HCT116 (cell line): ENCODE data around the gene CEACAM19. TPM values are rescaled to one million over a fixed set of nuclear protein-coding genes. Genes with fewer than 3 reads are reported as not detected.

Experiments
- ATAC-seq: fragments of 200-7000 bp; cut with Tn5 transposase; 2 replicates; pipeline ENCODE4 v1.9.1; 2020; ENCODE audit warnings: mild to moderate bottlenecking, moderate library complexity
- BruUV-seq: library from RNA; stranded (reverse); fragments of 400-500 nt; replicated peaks from 2 replicates; lab custom pipeline; 2021; lab: Mats Ljungman, UMichigan
- CTCF ChIA-PET: fragments of 300-600 bp; sonication (Branson Sonifier 250); formaldehyde crosslinking; loops from one replicate; lab custom pipeline; 2021; ENCODE audit warnings: antibody characterized with exemption; lab: Charles Lee
- POLR2A ChIA-PET: fragments of 300-600, 350-600 bp; sonication (Branson Sonifier 250); formaldehyde crosslinking; loops from one replicate; lab custom pipeline; 2021; ENCODE audit warnings: antibody characterized with exemption; lab: Charles Lee
- RAD21 ChIA-PET, 2 experiments: fragments of 300-600 bp; sonication (Branson Sonifier 250); formaldehyde crosslinking; loops; one replicate each; lab custom pipeline; 2023; ENCODE audit warnings: low total read pairs in 2 of 2; ENCODE audit not compliant: uncharacterized antibody in 2 of 2, unreplicated experiment in 2 of 2, low non-redundant PET in 1 of 2; lab: Charles Lee
- DNase-seq: peaks from one replicate; pipeline ENCODE4 v3.0.0-alpha.2; 2010; ENCODE audit warnings: low read depth, low spot score
- H2AFZ ChIP-seq: fragments of 200-600 bp; shearing (Covaris generic), sonication (generic); 2 replicates; pipeline ENCODE4 v1.6.1; 2017; ENCODE audit warnings: low read depth, mixed run types, mixed read lengths, antibody characterized with exemption, low read length; ENCODE audit not compliant: poor library complexity, severe bottlenecking
- H3K27ac ChIP-seq: 2 replicates; pipeline ENCODE4 v1.5.1; 2012; ENCODE audit warnings: low read depth, low read length
- H3K27me3 ChIP-seq: fragments of 200-600 bp; sonication (generic); 2 replicates; pipeline ENCODE4 v1.6.1; 2016; ENCODE audit warnings: mixed run types, low read length, mixed read lengths; ENCODE audit not compliant: insufficient read depth
- H3K36me3 ChIP-seq, 2 experiments: fragments of 200-500 bp in 1 of 2; fragments of 200-600 bp in 1 of 2; sonication (Bioruptor generic) in 1 of 2; sonication (generic) in 1 of 2; 2 replicates each; pipeline versions ENCODE4 v1.5.1 to v1.6.1; 2014 to 2016; ENCODE audit warnings: low read length in 2 of 2, inconsistent platforms in 1 of 2, mixed read lengths in 1 of 2, mixed run types in 1 of 2; ENCODE audit not compliant: insufficient read depth in 2 of 2, control insufficient read depth in 1 of 2
- H3K4me1 ChIP-seq, 2 experiments: fragments of 200-600 bp in 1 of 2; sonication (generic) in 1 of 2; 2 replicates each; pipeline versions ENCODE4 v1.5.1 to v1.6.1; 2012 to 2017; ENCODE audit warnings: low read length in 2 of 2, inconsistent platforms in 1 of 2, mild to moderate bottlenecking in 1 of 2, mixed read lengths in 1 of 2, mixed run types in 1 of 2, moderate library complexity in 1 of 2; ENCODE audit not compliant: insufficient read depth in 2 of 2, control insufficient read depth in 1 of 2
- H3K4me2 ChIP-seq: fragments of 200-600 bp; sonication (generic); 2 replicates; pipeline ENCODE4 v1.6.1; 2017; ENCODE audit warnings: mixed run types, low read length, mixed read lengths
- H3K4me3 ChIP-seq, 2 experiments: fragments of 200-600 bp in 1 of 2; sonication (generic) in 1 of 2; replicated peaks in 1 of 2; 2 replicates each; pipeline ENCODE4 v1.5.1; 2011 to 2016; ENCODE audit warnings: low read length in 2 of 2, control low read depth in 1 of 2, low read depth in 1 of 2, mild to moderate bottlenecking in 1 of 2, mixed read lengths in 1 of 2, mixed run types in 1 of 2
- H3K79me2 ChIP-seq: fragments of 200-600 bp; sonication (generic); 2 replicates; pipeline ENCODE4 v1.6.1; 2017; ENCODE audit warnings: mild to moderate bottlenecking, mixed run types, low read length, moderate library complexity, mixed read lengths; ENCODE audit not compliant: insufficient read depth
- H3K9ac ChIP-seq: fragments of 200-600 bp; sonication (generic); 2 replicates; pipeline ENCODE4 v1.6.1; 2016; ENCODE audit warnings: low read length, mixed read lengths
- H3K9me2 ChIP-seq: fragments of 200-600 bp; sonication (generic), shearing (Covaris generic); 2 replicates; pipeline ENCODE4 v1.6.1; 2017; ENCODE audit warnings: mixed run types, mild to moderate bottlenecking, moderate library complexity; ENCODE audit not compliant: insufficient read depth
- H3K9me3 ChIP-seq, 2 experiments: fragments of 200-500 bp in 1 of 2; fragments of 200-600 bp in 1 of 2; sonication (Bioruptor generic) in 1 of 2; sonication (generic) in 1 of 2; 2 replicates each; pipeline ENCODE4 v1.6.1; 2014 to 2017; ENCODE audit warnings: low read length in 2 of 2, mixed read lengths in 2 of 2, inconsistent platforms in 1 of 2, low read depth in 1 of 2, mild to moderate bottlenecking in 1 of 2, mixed run types in 1 of 2, moderate library complexity in 1 of 2; ENCODE audit not compliant: control insufficient read depth in 1 of 2, insufficient read depth in 1 of 2
- H4K20me1 ChIP-seq: fragments of 200-600 bp; sonication (generic), shearing (Covaris generic); 2 replicates; pipeline ENCODE4 v1.6.1; 2017; ENCODE audit warnings: mixed run types, mild to moderate bottlenecking, moderate library complexity; ENCODE audit not compliant: insufficient read depth
- EGR1 ChIP-seq: IDR thresholded peaks from 2 replicates; pipeline ENCODE4 v1.6.1; 2012; ENCODE audit warnings: low read depth
- JUND ChIP-seq: IDR thresholded peaks from 2 replicates; pipeline ENCODE4 v1.6.1; 2012
- POLR2A ChIP-seq: IDR thresholded peaks from 2 replicates; pipeline ENCODE4 v1.7.0; 2011; ENCODE audit warnings: borderline replicate concordance; ENCODE audit not compliant: insufficient read depth, insufficient read length; ENCODE audit errors: extremely low read depth
- RAD21 ChIP-seq: IDR thresholded peaks from 2 replicates; pipeline ENCODE4 v1.6.1; 2012; ENCODE audit warnings: low read depth, mild to moderate bottlenecking
- SP1 ChIP-seq: IDR thresholded peaks from 2 replicates; pipeline ENCODE4 v1.6.1; 2012; ENCODE audit warnings: low read depth
- YY1 ChIP-seq: IDR thresholded peaks from 2 replicates; pipeline ENCODE4 v1.6.1; 2011; ENCODE audit warnings: low read length, low read depth, moderate library complexity, mild to moderate bottlenecking; ENCODE audit not compliant: insufficient replicate concordance; ENCODE audit errors: extremely low read depth
- intact Hi-C: fragments of 100-400 bp; cut with micrococcal nuclease; formaldehyde crosslinking; loops from 2 replicates; pipeline ENCODE4 v1.10.0; 2022
- total RNA-seq: library from RNA; stranded (reverse); gene quantifications from one replicate; pipeline ENCODE4 v1.2.1, GENCODE V29; 2021; ENCODE audit not compliant: unreplicated experiment
- TF ChIP-seq, protein P1 (sequence below), 3 experiments: fragments of 200-600 bp in 1 of 3; sonication (generic) in 1 of 3; IDR thresholded peaks in 2 of 3; conservative IDR thresholded peaks in 1 of 3; 2 replicates each; pipeline ENCODE4 v1.5.1; 2012 to 2017; ENCODE audit warnings: low read depth in 2 of 3, low read length in 2 of 3, antibody characterized with exemption in 1 of 3, borderline replicate concordance in 1 of 3, control low read depth in 1 of 3, mild to moderate bottlenecking in 1 of 3, mixed read lengths in 1 of 3, mixed run types in 1 of 3, moderate library complexity in 1 of 3; ENCODE audit not compliant: insufficient read depth in 1 of 3
- TF ChIP-seq, protein P2 (sequence below): IDR thresholded peaks from 2 replicates; pipeline ENCODE4 v1.6.1; 2011; ENCODE audit warnings: mild to moderate bottlenecking, low read length, moderate library complexity; ENCODE audit not compliant: insufficient replicate concordance; ENCODE audit errors: extremely low read depth

CEACAM19 gene
- total RNA-seq, 1 experiment from 2014 or later: 4.0 TPM

DNA sequence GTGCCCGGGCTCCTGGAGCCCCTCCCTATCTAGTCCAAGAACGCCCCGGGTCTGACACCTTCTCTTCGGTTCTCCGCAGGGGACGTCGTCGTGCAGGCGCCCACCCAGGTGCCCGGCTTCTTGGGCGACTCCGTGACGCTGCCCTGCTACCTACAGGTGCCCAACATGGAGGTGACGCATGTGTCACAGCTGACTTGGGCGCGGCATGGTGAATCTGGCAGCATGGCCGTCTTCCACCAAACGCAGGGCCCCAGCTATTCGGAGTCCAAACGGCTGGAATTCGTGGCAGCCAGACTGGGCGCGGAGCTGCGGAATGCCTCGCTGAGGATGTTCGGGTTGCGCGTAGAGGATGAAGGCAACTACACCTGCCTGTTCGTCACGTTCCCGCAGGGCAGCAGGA lies 24.1 kb upstream of the CEACAM19 start:
- Histone ChIP-seq H3K9me3 (no peaks in the 10 kb centered on the region), H3K27ac (no peak overlapping the region), H3K9ac (no peak overlapping the region), H3K4me1 (peaks cover 4 to 7% of the 10 kb centered on the region in 2 experiments; a peak in 3 of 4 replicates), H2AFZ (no peak overlapping the region), H4K20me1 (peaks cover 5% of the 10 kb centered on the region; the same call in 1 of the 2 replicates), H3K4me2 (no peak overlapping the region), H3K4me3 (no peak overlapping the region), H3K27me3 (no peaks in the 10 kb centered on the region), H3K9me2 (no peaks in the 10 kb centered on the region), H3K36me3 (peaks cover 33 to 48% of the 10 kb centered on the region in 2 experiments; a peak in 3 of 4 replicates), H3K79me2 (peaks cover 75% of the 10 kb centered on the region)
- intact Hi-C loops: no loop called here
- POLR2A ChIA-PET: interaction anchor here (1.0 kb wide), 1 partner anchor 98 kb away, joined by 3 read pairs; no protein-coding TSS in a partner anchor
- CTCF ChIA-PET: no interaction called here
- RAD21 ChIA-PET: no interaction called here
- DNase-seq: no peak
- BruUV-seq: no TSS peak
- ATAC-seq: no peak
- TF ChIP-seq SP1: no peak
- no peak for TF ChIP-seq EGR1
- no peak for TF ChIP-seq JUND
- TF ChIP-seq POLR2A: no peak
- TF ChIP-seq RAD21: no peak
- TF ChIP-seq, protein P1, sequence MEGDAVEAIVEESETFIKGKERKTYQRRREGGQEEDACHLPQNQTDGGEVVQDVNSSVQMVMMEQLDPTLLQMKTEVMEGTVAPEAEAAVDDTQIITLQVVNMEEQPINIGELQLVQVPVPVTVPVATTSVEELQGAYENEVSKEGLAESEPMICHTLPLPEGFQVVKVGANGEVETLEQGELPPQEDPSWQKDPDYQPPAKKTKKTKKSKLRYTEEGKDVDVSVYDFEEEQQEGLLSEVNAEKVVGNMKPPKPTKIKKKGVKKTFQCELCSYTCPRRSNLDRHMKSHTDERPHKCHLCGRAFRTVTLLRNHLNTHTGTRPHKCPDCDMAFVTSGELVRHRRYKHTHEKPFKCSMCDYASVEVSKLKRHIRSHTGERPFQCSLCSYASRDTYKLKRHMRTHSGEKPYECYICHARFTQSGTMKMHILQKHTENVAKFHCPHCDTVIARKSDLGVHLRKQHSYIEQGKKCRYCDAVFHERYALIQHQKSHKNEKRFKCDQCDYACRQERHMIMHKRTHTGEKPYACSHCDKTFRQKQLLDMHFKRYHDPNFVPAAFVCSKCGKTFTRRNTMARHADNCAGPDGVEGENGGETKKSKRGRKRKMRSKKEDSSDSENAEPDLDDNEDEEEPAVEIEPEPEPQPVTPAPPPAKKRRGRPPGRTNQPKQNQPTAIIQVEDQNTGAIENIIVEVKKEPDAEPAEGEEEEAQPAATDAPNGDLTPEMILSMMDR (IDR thresholded peaks at IDR 0.05 in 2 of 3, conservative IDR thresholded peaks at IDR 0.05 in 1 of 3; ENCODE audit: borderline replicate concordance in 1 of 3, insufficient read depth in 1 of 3, low read depth in 2 of 3, low read length in 2 of 3): no peak
- TF ChIP-seq, protein P2, sequence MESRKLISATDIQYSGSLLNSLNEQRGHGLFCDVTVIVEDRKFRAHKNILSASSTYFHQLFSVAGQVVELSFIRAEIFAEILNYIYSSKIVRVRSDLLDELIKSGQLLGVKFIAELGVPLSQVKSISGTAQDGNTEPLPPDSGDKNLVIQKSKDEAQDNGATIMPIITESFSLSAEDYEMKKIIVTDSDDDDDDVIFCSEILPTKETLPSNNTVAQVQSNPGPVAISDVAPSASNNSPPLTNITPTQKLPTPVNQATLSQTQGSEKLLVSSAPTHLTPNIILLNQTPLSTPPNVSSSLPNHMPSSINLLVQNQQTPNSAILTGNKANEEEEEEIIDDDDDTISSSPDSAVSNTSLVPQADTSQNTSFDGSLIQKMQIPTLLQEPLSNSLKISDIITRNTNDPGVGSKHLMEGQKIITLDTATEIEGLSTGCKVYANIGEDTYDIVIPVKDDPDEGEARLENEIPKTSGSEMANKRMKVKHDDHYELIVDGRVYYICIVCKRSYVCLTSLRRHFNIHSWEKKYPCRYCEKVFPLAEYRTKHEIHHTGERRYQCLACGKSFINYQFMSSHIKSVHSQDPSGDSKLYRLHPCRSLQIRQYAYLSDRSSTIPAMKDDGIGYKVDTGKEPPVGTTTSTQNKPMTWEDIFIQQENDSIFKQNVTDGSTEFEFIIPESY: no peak
- no peak for TF ChIP-seq YY1
